ENCODE results near the gene MMP27.

The MMP27 gene

GRCh38 chr11:102647430-102647829 lies 58.1 kb downstream of the MMP27 start:
- Histone ChIP-seq H3K79me2 (ENCODE audit: insufficient read depth, low read length) (no peaks in the 10 kb centered on the region), H3F3A (ENCODE audit: insufficient read depth) (no peaks in the 10 kb centered on the region), H3K27ac (ENCODE audit: low read depth, low read length) (no peak overlapping the region), H3K4me2 (ENCODE audit: low read depth, low read length, poor library complexity, severe bottlenecking) (no peak overlapping the region), H3K9me3 (ENCODE audit: insufficient read depth, low read length) (no peaks in the 10 kb centered on the region), H3K9ac (ENCODE audit: low read length) (no peak overlapping the region), H3K4me3 (ENCODE audit: insufficient read depth, low read length, poor library complexity, severe bottlenecking) (no peak overlapping the region), H3K36me3 (ENCODE audit: low read length) (no peaks in the 10 kb centered on the region), H3K9me2 (replicated peaks; ENCODE audit: insufficient read depth, low read length) (no peaks in the 10 kb centered on the region), H3K27me3 (ENCODE audit: low read length) (no peaks in the 10 kb centered on the region), H2AFZ (ENCODE audit: low read depth, low read length, severe bottlenecking) (no peak overlapping the region), H4K20me1 (ENCODE audit: low read depth, low read length) (no peaks in the 10 kb centered on the region)
- TF ChIP-seq CTCF (IDR thresholded peaks at IDR 0.05; ENCODE audit: insufficient read depth, low read length, poor library complexity, severe bottlenecking) (no peak), EZH2phosphoT487 (conservative IDR thresholded peaks at IDR 0.05; ENCODE audit: low read length) (no peak)

GRCh38 chr11:102643941-102644340 lies 61.6 kb downstream of the MMP27 start:
- Histone ChIP-seq H3K9me2 (replicated peaks; ENCODE audit: insufficient read depth, low read length) (no peaks in the 10 kb centered on the region), H3K36me3 (ENCODE audit: low read length) (no peaks in the 10 kb centered on the region), H4K20me1 (ENCODE audit: low read depth, low read length) (no peaks in the 10 kb centered on the region), H3K9me3 (ENCODE audit: insufficient read depth, low read length) (no peaks in the 10 kb centered on the region), H3K27ac (ENCODE audit: low read depth, low read length) (no peak overlapping the region), H3K79me2 (ENCODE audit: insufficient read depth, low read length) (no peaks in the 10 kb centered on the region), H3K4me3 (ENCODE audit: insufficient read depth, low read length, poor library complexity, severe bottlenecking) (no peak overlapping the region), H3K4me2 (ENCODE audit: low read depth, low read length, poor library complexity, severe bottlenecking) (peak overlapping the region; percentile 18), H3K27me3 (ENCODE audit: low read length) (no peaks in the 10 kb centered on the region), H2AFZ (ENCODE audit: low read depth, low read length, severe bottlenecking) (no peak overlapping the region), H3K9ac (ENCODE audit: low read length) (no peak overlapping the region), H3F3A (ENCODE audit: insufficient read depth) (no peaks in the 10 kb centered on the region)
- TF ChIP-seq CTCF (IDR thresholded peaks at IDR 0.05; ENCODE audit: insufficient read depth, low read length, poor library complexity, severe bottlenecking): no peak
- TF ChIP-seq EZH2phosphoT487 (conservative IDR thresholded peaks at IDR 0.05; ENCODE audit: low read length): no peak

Measured in SU-DHL-6 (cell line).